Measurements from ENCODE around the gene LYRM9. TPM values are rescaled to one million over a fixed set of nuclear protein-coding genes. Genes with fewer than 3 reads are reported as not detected.

The LYRM9 gene
- total RNA-seq, 1 experiment from 2014 or later: 2.8 TPM

- intact Hi-C loops (cut with micrococcal nuclease; ENCODE audit: unreplicated experiment): loop anchor here (10.0 kb wide), 1 partner anchor 148 kb away; the partner anchor contains the start of gene NLK
- no peak for TF ChIP-seq EZH2 (IDR thresholded peaks at IDR 0.05; ENCODE audit: borderline replicate concordance, low read depth, low read length, poor library complexity, severe bottlenecking)
- TF ChIP-seq CTCF (conservative IDR thresholded peaks at IDR 0.05; ENCODE audit: low read depth, low read length): no peak
- DNase-seq (ENCODE audit: low spot score): no peak
- no TSS peak for BruUV-seq (replicated peaks)
- CTCF ChIA-PET: no interaction called here
- no peaks in the 10 kb centered on the region for H3K27me3 ChIP-seq (replicated peaks; ENCODE audit: insufficient read depth, low read depth, low read length, poor library complexity)
- POLR2A ChIA-PET (ENCODE audit: low non-redundant PET): no interaction called here
- no peaks in the 10 kb centered on the region for H3K9me3 ChIP-seq (ENCODE audit: low read depth, low read length, poor library complexity, severe bottlenecking)
- no peak overlapping the region for H3K4me3 ChIP-seq (ENCODE audit: low read depth, low read length, poor library complexity, severe bottlenecking)
- no peaks in the 10 kb centered on the region for H3K4me1 ChIP-seq (ENCODE audit: insufficient read depth, low read length, poor library complexity, severe bottlenecking)
- no peak overlapping the region for H3K27ac ChIP-seq (ENCODE audit: low read depth, low read length, poor library complexity, severe bottlenecking)
- no peaks in the 10 kb centered on the region for H3K36me3 ChIP-seq (ENCODE audit: insufficient read depth, low read length, poor library complexity, severe bottlenecking)
These were observed 3.5 kb upstream of the LYRM9 start for GRCh38 chr17:27896701-27897100.

GRCh38 chr17:27895940-27896535, 2.9 kb upstream of the LYRM9 start:
- CTCF ChIA-PET: no interaction called here
- H3K27ac ChIP-seq (ENCODE audit: low read depth, low read length, poor library complexity, severe bottlenecking): no peak overlapping the region
- H3K27me3 ChIP-seq (replicated peaks; ENCODE audit: insufficient read depth, low read depth, low read length, poor library complexity): no peaks in the 10 kb centered on the region
- no peak overlapping the region for H3K4me3 ChIP-seq (ENCODE audit: low read depth, low read length, poor library complexity, severe bottlenecking)
- POLR2A ChIA-PET (ENCODE audit: low non-redundant PET): no interaction called here
- H3K36me3 ChIP-seq (ENCODE audit: insufficient read depth, low read length, poor library complexity, severe bottlenecking): no peaks in the 10 kb centered on the region
- no TSS peak for BruUV-seq (replicated peaks)
- TF ChIP-seq CTCF (conservative IDR thresholded peaks at IDR 0.05; ENCODE audit: low read depth, low read length) (no peak), EZH2 (IDR thresholded peaks at IDR 0.05; ENCODE audit: borderline replicate concordance, low read depth, low read length, poor library complexity, severe bottlenecking) (no peak)
- intact Hi-C loops (cut with micrococcal nuclease; ENCODE audit: unreplicated experiment): loop anchor here (10.0 kb wide), 1 partner anchor 149 kb away; the partner anchor contains the start of gene NLK
- H3K4me1 ChIP-seq (ENCODE audit: insufficient read depth, low read length, poor library complexity, severe bottlenecking): no peaks in the 10 kb centered on the region
- no peak for DNase-seq (ENCODE audit: low spot score)
- no peaks in the 10 kb centered on the region for H3K9me3 ChIP-seq (ENCODE audit: low read depth, low read length, poor library complexity, severe bottlenecking)

- no peaks in the 10 kb centered on the region for H3K27me3 ChIP-seq (replicated peaks; ENCODE audit: insufficient read depth, low read depth, low read length, poor library complexity)
- no TSS peak for BruUV-seq (replicated peaks)
- no peaks in the 10 kb centered on the region for H3K4me1 ChIP-seq (ENCODE audit: insufficient read depth, low read length, poor library complexity, severe bottlenecking)
- ChIA-PET POLR2A (ENCODE audit: low non-redundant PET) (no interaction called here), CTCF (interaction anchor here (2.6 kb wide), 1 partner anchor 90 kb away, joined by 12 read pairs; no protein-coding TSS in a partner anchor)
- H3K9me3 ChIP-seq (ENCODE audit: low read depth, low read length, poor library complexity, severe bottlenecking): no peaks in the 10 kb centered on the region
- intact Hi-C loops (cut with micrococcal nuclease; ENCODE audit: unreplicated experiment): loop anchor here (10.0 kb wide), 1 partner anchor 149 kb away; the partner anchor contains the start of gene NLK
- H3K4me3 ChIP-seq (ENCODE audit: low read depth, low read length, poor library complexity, severe bottlenecking): no peak overlapping the region
- no peaks in the 10 kb centered on the region for H3K36me3 ChIP-seq (ENCODE audit: insufficient read depth, low read length, poor library complexity, severe bottlenecking)
- TF ChIP-seq EZH2 (IDR thresholded peaks at IDR 0.05; ENCODE audit: borderline replicate concordance, low read depth, low read length, poor library complexity, severe bottlenecking): no peak
- TF ChIP-seq CTCF (conservative IDR thresholded peaks at IDR 0.05; ENCODE audit: low read depth, low read length): no peak
- no peak overlapping the region for H3K27ac ChIP-seq (ENCODE audit: low read depth, low read length, poor library complexity, severe bottlenecking)
- no peak for DNase-seq (ENCODE audit: low spot score)
These were observed 2.1 kb upstream of the LYRM9 start for GRCh38 chr17:27895123-27895895.

Data from A673 (cell line).